Measurements from ENCODE around the gene FAM25G.
"Not testable (repeated sequence)": the region's sequence is repeated elsewhere in the genome, so short reads cannot be mapped to it uniquely, and the experiment has no call there.

The FAM25G gene

GRCh38 chr10:47491600-47491999 lies at the start of gene FAM25G:
Gene FAM25G (minus strand): TSS chr10:47491700. CDS start chr10:47491674, 26 bp downstream.
- DNase-seq (ENCODE audit: low read depth in 2 of 2), result not testable (repeated sequence)

GRCh38 chr10:47536430-47536829 lies 44.9 kb upstream of the FAM25G start:
- not testable (repeated sequence) for DNase-seq (ENCODE audit: low read depth in 2 of 2)

- DNase-seq (ENCODE audit: low read depth in 2 of 2), result not testable (repeated sequence)
These were observed 32.0 kb upstream of the FAM25G start, which contains the start of gene AGAP9 for GRCh38 chr10:47523475-47523874. Gene AGAP9 (minus strand): TSS chr10:47523638. CDS start chr10:47523526, 112 bp downstream.

GRCh38 chr10:47502313-47502712 lies 10.8 kb upstream of the FAM25G start:
- DNase-seq (ENCODE audit: low read depth in 2 of 2), result not testable (repeated sequence)

GRCh38 chr10:47494226-47494625 lies 2.7 kb upstream of the FAM25G start:
- DNase-seq (ENCODE audit: low read depth in 2 of 2), result not testable (repeated sequence)

GRCh38 chr10:47489630-47490029 lies 1.9 kb downstream of the FAM25G start:
- not testable (repeated sequence) for DNase-seq (ENCODE audit: low read depth in 2 of 2)

GRCh38 chr10:47485943-47486342 lies 5.6 kb downstream of the FAM25G start:
- DNase-seq (ENCODE audit: low read depth in 2 of 2), result not testable (repeated sequence)

GRCh38 chr10:47484786-47485185 lies 6.7 kb downstream of the FAM25G start:
- not testable (repeated sequence) for DNase-seq (ENCODE audit: low read depth in 2 of 2)

GRCh38 chr10:47483923-47484322 lies 7.6 kb downstream of the FAM25G start, which contains the start of gene ANXA8:
Gene ANXA8 (minus strand): TSS chr10:47484115. CDS start chr10:47483933, 182 bp downstream.
- not testable (repeated sequence) for DNase-seq (ENCODE audit: low read depth in 2 of 2)

GRCh38 chr10:47482367-47482766 lies 9.1 kb downstream of the FAM25G start:
- DNase-seq (ENCODE audit: low read depth in 2 of 2), result not testable (repeated sequence)

GRCh38 chr10:47481768-47482181 lies 9.7 kb downstream of the FAM25G start:
- DNase-seq (ENCODE audit: low read depth in 2 of 2), result not testable (repeated sequence)

- not testable (repeated sequence) for DNase-seq (ENCODE audit: low read depth in 2 of 2)
These were observed 10.2 kb downstream of the FAM25G start for GRCh38 chr10:47481182-47481766.

- DNase-seq (ENCODE audit: low read depth in 2 of 2), result not testable (repeated sequence)
These were observed 11.4 kb downstream of the FAM25G start for GRCh38 chr10:47480133-47480532.

GRCh38 chr10:47478114-47478513 lies 13.4 kb downstream of the FAM25G start:
- not testable (repeated sequence) for DNase-seq (ENCODE audit: low read depth in 2 of 2)

- not testable (repeated sequence) for DNase-seq (ENCODE audit: low read depth in 2 of 2)
These were observed 14.4 kb downstream of the FAM25G start for GRCh38 chr10:47477078-47477477.

- DNase-seq (ENCODE audit: low read depth in 2 of 2), result not testable (repeated sequence)
These were observed 16.4 kb downstream of the FAM25G start for GRCh38 chr10:47475101-47475500.

GRCh38 chr10:47473516-47473915 lies 18.0 kb downstream of the FAM25G start:
- DNase-seq (ENCODE audit: low read depth in 2 of 2), result not testable (repeated sequence)

GRCh38 chr10:47472647-47473046 lies 18.9 kb downstream of the FAM25G start:
- not testable (repeated sequence) for DNase-seq (ENCODE audit: low read depth in 2 of 2)

GRCh38 chr10:47472072-47472471 lies 19.4 kb downstream of the FAM25G start:
- DNase-seq (ENCODE audit: low read depth in 2 of 2), result not testable (repeated sequence)

GRCh38 chr10:47468731-47469528 lies 22.6 kb downstream of the FAM25G start:
- DNase-seq (ENCODE audit: low read depth in 2 of 2), result not testable (repeated sequence)

- DNase-seq (ENCODE audit: low read depth in 2 of 2), result not testable (repeated sequence)
These were observed 23.5 kb downstream of the FAM25G start for GRCh38 chr10:47467957-47468356.

GRCh38 chr10:47467458-47467857 lies 24.0 kb downstream of the FAM25G start:
- DNase-seq (ENCODE audit: low read depth in 2 of 2), result not testable (repeated sequence)

All from stimulated activated CD8-positive, alpha-beta memory T cell treated with anti-CD3 and anti-CD28 coated beads, Interleukin-2, amount 100 ng/mL, for 48 hours (primary cell).